PC-9 (cell line): ENCODE results near the gene H6PD. TPM values are rescaled to one million over a fixed set of nuclear protein-coding genes. Genes with fewer than 3 reads are reported as not detected.
A peak's percentile ranks its signal among the peaks of the same experiment; 100 is the strongest.

ENCODE experiments used
- BruUV-seq: library from RNA; stranded (reverse); fragments of 400-500 nt; replicated peaks from 2 replicates; lab custom pipeline; 2021; lab: Mats Ljungman, UMichigan
- CTCF ChIA-PET: fragments of 300-600 bp; sonication (Branson Sonifier 250); formaldehyde crosslinking; loops from one replicate; lab custom pipeline; 2022; ENCODE audit warnings: antibody characterized with exemption; lab: Charles Lee
- POLR2A ChIA-PET: fragments of 300-600 bp; sonication (Branson Sonifier 250); formaldehyde crosslinking; loops from one replicate; lab custom pipeline; 2022; ENCODE audit warnings: antibody characterized with exemption; ENCODE audit not compliant: unreplicated experiment; lab: Charles Lee
- DNase-seq, 2 experiments: peaks; one replicate each; pipeline versions ENCODE4 v3.0.0 to v3.0.0-alpha.2; 2015 to 2022; ENCODE audit warnings: mixed read lengths in 1 of 2
- H2AFZ ChIP-seq: fragments of 200-600 bp; sonication (generic); 2 replicates; pipeline ENCODE4 v1.8.1; 2017; ENCODE audit warnings: antibody characterized with exemption
- H3F3A ChIP-seq: fragments of 200-600 bp; sonication (generic); 2 replicates; pipeline ENCODE4 v1.8.1; 2017; ENCODE audit warnings: antibody characterized with exemption, mild to moderate bottlenecking, low read depth; ENCODE audit not compliant: insufficient read depth
- H3K27ac ChIP-seq: fragments of 200-600 bp; sonication (generic); 2 replicates; pipeline ENCODE4 v1.6.1; 2016; ENCODE audit warnings: mixed run types
- H3K27me3 ChIP-seq: fragments of 200-600 bp; sonication (generic); 2 replicates; pipeline ENCODE4 v1.6.1; 2016; ENCODE audit warnings: low read depth, mixed run types; ENCODE audit not compliant: insufficient read depth
- H3K36me3 ChIP-seq: fragments of 200-600 bp; sonication (generic); 2 replicates; pipeline ENCODE4 v1.6.1; 2016; ENCODE audit warnings: low read depth, mixed run types
- H3K4me1 ChIP-seq: fragments of 200-600 bp; sonication (generic); replicated peaks from 2 replicates; pipeline ENCODE4 v1.6.1; 2016; ENCODE audit warnings: mixed run types; ENCODE audit not compliant: insufficient read depth
- H3K4me2 ChIP-seq: fragments of 200-600 bp; sonication (generic); 2 replicates; pipeline ENCODE4 v1.6.1; 2017; ENCODE audit warnings: mixed run types
- H3K4me3 ChIP-seq: fragments of 200-600 bp; sonication (generic); 2 replicates; pipeline ENCODE4 v1.6.1; 2016; ENCODE audit warnings: mixed run types
- H3K79me2 ChIP-seq: fragments of 200-600 bp; sonication (generic); 2 replicates; pipeline ENCODE4 v1.6.1; 2017; ENCODE audit warnings: low read depth, mixed run types
- H3K9me2 ChIP-seq: fragments of 200-600 bp; sonication (generic); 2 replicates; pipeline ENCODE4 v1.8.1; 2017; ENCODE audit warnings: mild to moderate bottlenecking; ENCODE audit not compliant: insufficient read depth
- H3K9me3 ChIP-seq: fragments of 200-600 bp; sonication (generic); 2 replicates; pipeline ENCODE4 v1.8.1; 2016; ENCODE audit warnings: low read depth; ENCODE audit not compliant: insufficient read depth
- H4K20me1 ChIP-seq: fragments of 200-600 bp; sonication (generic); 2 replicates; pipeline ENCODE4 v1.8.1; 2017; ENCODE audit not compliant: insufficient read depth
- EZH2 ChIP-seq: fragments of 200-600 bp; sonication (generic); IDR thresholded peaks from 2 replicates; pipeline ENCODE4 v1.8.0; 2017; ENCODE audit warnings: antibody characterized with exemption, low read depth
- intact Hi-C: fragments of 100-400 bp; cut with micrococcal nuclease; formaldehyde crosslinking; loops from one replicate; pipeline ENCODE4 v1.10.0; 2022; ENCODE audit not compliant: unreplicated experiment
- total RNA-seq: library from RNA; stranded (reverse); gene quantifications from 2 replicates; pipeline ENCODE4 v1.2.3, GENCODE V29; 2021
- TF ChIP-seq, protein P1 (sequence below): fragments of 200-600 bp; sonication (generic); conservative IDR thresholded peaks from 2 replicates; pipeline ENCODE4 v1.6.1; 2017; ENCODE audit warnings: mixed run types, antibody characterized with exemption, mild to moderate bottlenecking, moderate library complexity

Gene H6PD
- total RNA-seq, 1 experiment from 2014 or later = 31.1 TPM

DNA sequence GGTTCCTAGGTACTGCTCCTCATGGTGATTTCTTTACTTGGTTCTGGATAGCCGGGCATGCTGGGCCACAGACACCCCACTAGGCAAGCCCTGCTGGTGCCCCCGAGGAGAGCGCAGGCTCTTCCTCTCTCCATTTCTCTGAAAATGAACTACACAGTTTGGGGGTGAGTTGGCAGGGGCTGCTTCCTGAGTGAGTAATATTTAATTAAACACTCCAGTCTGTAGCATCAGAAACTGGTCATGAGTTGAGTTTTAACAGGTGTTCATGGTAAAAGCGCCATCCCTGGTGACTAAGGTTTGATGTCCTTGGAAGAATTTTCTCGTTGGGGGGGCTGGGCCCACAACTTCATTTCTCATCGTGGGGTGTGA is 59.8 kb downstream of the H6PD start:
- no TSS peak for BruUV-seq
- no peaks in the 10 kb centered on the region for H3K27me3 ChIP-seq
- no peak for TF ChIP-seq EZH2
- TF ChIP-seq, protein P1, sequence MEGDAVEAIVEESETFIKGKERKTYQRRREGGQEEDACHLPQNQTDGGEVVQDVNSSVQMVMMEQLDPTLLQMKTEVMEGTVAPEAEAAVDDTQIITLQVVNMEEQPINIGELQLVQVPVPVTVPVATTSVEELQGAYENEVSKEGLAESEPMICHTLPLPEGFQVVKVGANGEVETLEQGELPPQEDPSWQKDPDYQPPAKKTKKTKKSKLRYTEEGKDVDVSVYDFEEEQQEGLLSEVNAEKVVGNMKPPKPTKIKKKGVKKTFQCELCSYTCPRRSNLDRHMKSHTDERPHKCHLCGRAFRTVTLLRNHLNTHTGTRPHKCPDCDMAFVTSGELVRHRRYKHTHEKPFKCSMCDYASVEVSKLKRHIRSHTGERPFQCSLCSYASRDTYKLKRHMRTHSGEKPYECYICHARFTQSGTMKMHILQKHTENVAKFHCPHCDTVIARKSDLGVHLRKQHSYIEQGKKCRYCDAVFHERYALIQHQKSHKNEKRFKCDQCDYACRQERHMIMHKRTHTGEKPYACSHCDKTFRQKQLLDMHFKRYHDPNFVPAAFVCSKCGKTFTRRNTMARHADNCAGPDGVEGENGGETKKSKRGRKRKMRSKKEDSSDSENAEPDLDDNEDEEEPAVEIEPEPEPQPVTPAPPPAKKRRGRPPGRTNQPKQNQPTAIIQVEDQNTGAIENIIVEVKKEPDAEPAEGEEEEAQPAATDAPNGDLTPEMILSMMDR = no peak; the same call in 1 of the 2 replicates
- peaks cover 48% of the 10 kb centered on the region for H3K4me1 ChIP-seq
- H2AFZ ChIP-seq = no peak overlapping the region
- intact Hi-C loops = loop anchor here (5.0 kb wide), 3 partner anchors 58 to 178 kb away; no protein-coding TSS in a partner anchor
- peaks cover 59% of the 10 kb centered on the region for H3K79me2 ChIP-seq
- ChIA-PET POLR2A (no interaction called here), CTCF (no interaction called here)
- H3F3A ChIP-seq = peaks cover 14% of the 10 kb centered on the region
- peak overlapping the region; percentile 83 for H3K4me3 ChIP-seq
- no peaks in the 10 kb centered on the region for H3K9me2 ChIP-seq
- peak in 1 of 2 experiments; percentile 82 for DNase-seq
- no peaks in the 10 kb centered on the region for H4K20me1 ChIP-seq
- peak overlapping the region; percentile 60 for H3K27ac ChIP-seq
- no peaks in the 10 kb centered on the region for H3K9me3 ChIP-seq
- peak overlapping the region; percentile 87 for H3K4me2 ChIP-seq
- H3K36me3 ChIP-seq = no peaks in the 10 kb centered on the region

DNA sequence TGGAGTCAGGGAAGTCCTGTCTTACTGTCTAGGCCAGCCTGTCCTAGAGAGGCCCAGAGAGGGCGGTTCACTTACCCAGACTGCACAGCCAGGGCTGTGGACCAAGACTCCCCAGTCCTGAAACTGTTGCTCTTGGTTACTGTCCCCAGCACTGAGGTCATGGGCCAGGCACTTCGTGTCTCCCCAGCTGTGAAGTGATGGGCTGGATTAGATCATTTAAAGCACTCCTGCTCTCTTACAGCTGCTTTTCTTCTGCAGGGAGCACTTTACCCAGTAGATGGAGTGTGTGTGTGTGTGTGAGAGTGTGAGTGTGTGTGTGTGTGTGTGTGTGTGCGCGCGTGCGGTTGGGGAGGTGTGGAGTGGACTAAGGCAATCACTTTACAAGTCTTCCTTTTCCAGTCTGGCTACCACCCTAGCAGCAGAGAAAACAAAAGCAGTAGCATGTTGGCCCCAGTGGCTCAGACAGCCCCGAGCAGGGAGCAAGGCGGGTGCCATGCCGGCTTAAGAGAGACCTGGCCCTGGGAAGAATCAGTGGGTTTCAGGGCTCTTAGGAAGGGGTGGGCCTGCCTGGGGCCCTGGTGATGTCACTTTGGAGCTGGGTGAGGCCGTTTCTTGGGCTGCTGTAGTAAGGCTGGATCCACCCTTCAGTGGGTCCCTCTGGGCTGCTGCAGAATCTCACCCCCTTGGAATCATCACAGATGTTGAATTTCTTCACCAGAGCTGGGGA is 60.5 kb downstream of the H6PD start:
- Histone ChIP-seq H3K79me2 (peaks cover 62% of the 10 kb centered on the region), H3K9me3 (no peaks in the 10 kb centered on the region), H3K27me3 (no peaks in the 10 kb centered on the region), H3K4me3 (peak overlapping the region; percentile 83; the same call in 1 of the 2 replicates), H3K9me2 (no peaks in the 10 kb centered on the region), H3K4me1 (peaks cover 48% of the 10 kb centered on the region), H2AFZ (no peak overlapping the region), H3K36me3 (no peaks in the 10 kb centered on the region), H3F3A (peaks cover 13% of the 10 kb centered on the region), H3K4me2 (peak overlapping the region; percentile 87), H4K20me1 (no peaks in the 10 kb centered on the region), H3K27ac (peak overlapping the region; percentile 60)
- no TSS peak for BruUV-seq
- peak in 1 of 2 experiments; percentile 20 for DNase-seq
- intact Hi-C loops = loop anchor here (5.0 kb wide), 3 partner anchors 57 to 177 kb away; no protein-coding TSS in a partner anchor
- TF ChIP-seq, protein P1 = no peak; the same call in 1 of the 2 replicates
- TF ChIP-seq EZH2 = no peak
- ChIA-PET POLR2A (no interaction called here), CTCF (no interaction called here)

DNA sequence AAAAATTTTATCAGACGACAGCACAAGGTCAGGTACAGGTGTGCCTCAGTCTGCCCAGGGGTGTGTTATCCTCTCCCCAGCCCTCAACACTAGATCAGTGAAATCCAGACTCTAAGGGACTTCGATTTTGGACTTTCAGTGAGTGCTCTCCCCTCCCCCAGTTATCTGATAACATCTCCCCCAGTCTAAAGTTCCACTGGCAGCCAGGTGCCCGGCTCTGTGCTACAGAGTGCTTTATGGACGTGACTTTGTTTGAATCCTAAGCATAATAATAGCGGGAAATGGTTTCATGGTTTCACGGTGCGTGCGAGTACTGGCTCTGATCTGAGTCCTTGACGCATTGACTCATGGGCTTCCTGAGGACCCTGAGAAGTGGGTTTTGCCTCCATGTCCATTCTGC is 61.3 kb downstream of the H6PD start:
- H3K36me3 ChIP-seq = no peaks in the 10 kb centered on the region
- intact Hi-C loops = no loop called here
- H3K9me2 ChIP-seq = no peaks in the 10 kb centered on the region
- H2AFZ ChIP-seq = no peak overlapping the region
- BruUV-seq = no TSS peak
- H3K27ac ChIP-seq = no peak overlapping the region
- H3K27me3 ChIP-seq = no peaks in the 10 kb centered on the region
- peaks cover 12% of the 10 kb centered on the region for H3F3A ChIP-seq
- POLR2A ChIA-PET = no interaction called here
- H4K20me1 ChIP-seq = no peaks in the 10 kb centered on the region
- no peak for DNase-seq
- peak overlapping the region; percentile 87; the same call in 1 of the 2 replicates for H3K4me2 ChIP-seq
- peaks cover 64% of the 10 kb centered on the region for H3K79me2 ChIP-seq
- no peaks in the 10 kb centered on the region for H3K9me3 ChIP-seq
- no peak overlapping the region for H3K4me3 ChIP-seq
- TF ChIP-seq, protein P1 = no peak
- no peak for TF ChIP-seq EZH2
- peaks cover 48% of the 10 kb centered on the region for H3K4me1 ChIP-seq
- CTCF ChIA-PET = no interaction called here
